Stimulated activated CD4-positive, alpha-beta T cell treated with anti-CD3 and anti-CD28 coated beads, Interleukin-2, amount 100 ng/mL, for 24 hours (primary cell): ENCODE measurements around the gene DAAM2.
A peak's percentile ranks its signal among the peaks of the same experiment; 100 is the strongest.

Source experiments
- DNase-seq, 2 donors: peaks; one replicate each; pipeline ENCODE4 v3.0.0-alpha.2; 2020

DAAM2 gene

DNA sequence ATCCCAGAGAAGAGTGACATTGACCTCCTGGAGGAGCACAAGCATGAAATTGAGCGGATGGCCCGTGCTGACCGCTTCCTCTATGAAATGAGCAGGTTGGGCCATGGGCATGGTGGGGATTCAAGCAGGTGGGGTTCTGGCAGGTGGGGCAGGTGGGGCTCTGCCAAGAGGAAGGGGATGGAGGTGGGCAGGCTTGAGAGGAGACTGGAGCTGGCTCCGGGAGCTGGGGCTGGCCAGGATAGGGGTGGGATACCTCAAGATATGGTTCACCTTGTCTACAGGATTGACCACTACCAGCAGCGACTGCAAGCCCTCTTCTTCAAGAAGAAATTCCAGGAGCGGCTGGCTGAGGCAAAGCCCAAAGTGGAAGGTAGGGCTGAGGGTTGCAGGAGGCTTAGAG is 99.2 kb downstream of the DAAM2 start:
- no peak for DNase-seq

DNA sequence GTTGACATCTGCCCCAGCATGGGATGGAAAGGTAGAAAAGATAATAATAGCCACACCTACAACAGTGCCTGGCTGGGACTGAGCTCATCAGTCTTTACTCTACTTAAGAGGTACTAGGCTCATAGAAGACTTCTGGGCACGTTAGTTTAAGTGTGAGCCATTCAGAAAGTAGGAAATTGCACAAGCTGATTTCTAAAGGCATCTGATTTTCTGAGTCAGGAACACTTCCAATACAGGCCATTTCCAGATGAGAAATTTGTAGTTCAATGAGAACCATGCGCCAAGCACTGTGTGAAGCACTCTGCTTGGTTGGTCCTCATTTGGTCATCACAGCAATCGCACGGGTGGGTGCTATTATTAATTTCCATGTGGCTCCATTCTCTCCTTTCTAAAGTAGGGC is 99.8 kb downstream of the DAAM2 start:
- DNase-seq = no peak

DNA sequence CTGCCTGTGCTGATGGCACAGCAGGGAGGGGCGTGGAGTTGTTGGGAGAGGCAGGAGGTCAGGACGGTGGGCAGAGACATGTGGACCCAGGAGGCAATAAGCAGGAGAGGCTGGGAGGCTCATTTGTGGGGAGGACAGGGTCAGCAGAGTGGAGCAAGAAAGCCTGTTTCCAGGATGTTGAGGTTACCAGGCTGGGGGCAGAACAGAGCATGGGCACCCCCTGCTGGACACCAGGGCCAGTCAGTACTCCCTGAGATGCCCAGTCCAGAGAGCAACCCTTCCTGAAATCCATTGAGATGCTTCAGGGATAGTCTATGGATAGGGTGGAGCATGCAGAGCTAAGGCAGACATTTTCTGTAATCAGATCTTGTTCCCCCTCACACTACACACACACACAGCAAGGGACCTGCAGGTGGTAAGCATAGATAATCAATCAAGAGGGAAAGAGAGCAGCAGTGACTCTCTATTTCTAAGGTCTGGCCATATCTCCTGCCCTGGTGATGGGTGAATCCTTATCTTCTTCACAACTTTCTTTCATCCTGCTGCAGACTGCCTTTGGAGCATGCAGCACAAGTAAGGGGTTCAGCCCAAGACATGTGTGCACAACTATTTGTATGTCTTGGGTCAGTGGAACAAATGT is 100.4 kb downstream of the DAAM2 start:
- peak; percentile 19 to 41 for DNase-seq

DNA sequence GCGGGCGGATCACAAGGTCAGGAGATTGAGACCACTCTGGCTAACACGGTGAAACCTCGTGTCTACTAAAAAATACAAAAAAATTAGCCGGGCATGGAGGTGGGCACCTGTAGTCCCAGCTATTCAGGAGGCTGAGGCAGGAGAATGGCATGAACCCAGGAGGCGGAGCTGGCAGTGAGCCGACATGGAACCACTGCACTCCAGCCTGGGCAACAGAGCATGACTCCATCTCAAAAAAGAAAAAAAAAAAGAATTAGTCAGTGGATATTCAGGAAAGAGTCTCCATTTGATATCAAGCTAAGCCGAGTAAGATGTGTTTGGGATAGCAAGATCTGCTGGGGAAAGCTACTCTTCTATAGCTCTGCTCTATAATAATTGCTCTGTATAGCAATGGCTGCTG is 101.1 kb downstream of the DAAM2 start:
- DNase-seq = no peak

DNA sequence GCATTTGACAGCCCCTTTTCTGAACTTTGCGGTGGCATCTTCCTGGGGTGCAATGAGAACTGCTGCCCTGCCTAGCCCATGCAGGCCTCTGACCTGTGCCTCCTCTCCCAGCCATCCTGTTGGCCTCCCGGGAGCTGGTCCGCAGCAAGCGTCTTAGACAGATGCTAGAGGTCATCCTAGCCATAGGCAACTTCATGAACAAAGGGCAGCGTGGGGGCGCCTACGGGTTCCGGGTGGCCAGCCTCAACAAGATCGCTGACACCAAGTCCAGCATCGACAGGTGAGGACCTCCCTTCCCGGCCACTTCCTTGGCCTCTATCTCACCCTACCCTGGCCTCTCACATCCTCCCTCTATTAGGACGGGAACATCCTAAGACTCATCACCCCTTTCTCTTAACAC is 104.5 kb downstream of the DAAM2 start:
- DNase-seq = no peak

DNA sequence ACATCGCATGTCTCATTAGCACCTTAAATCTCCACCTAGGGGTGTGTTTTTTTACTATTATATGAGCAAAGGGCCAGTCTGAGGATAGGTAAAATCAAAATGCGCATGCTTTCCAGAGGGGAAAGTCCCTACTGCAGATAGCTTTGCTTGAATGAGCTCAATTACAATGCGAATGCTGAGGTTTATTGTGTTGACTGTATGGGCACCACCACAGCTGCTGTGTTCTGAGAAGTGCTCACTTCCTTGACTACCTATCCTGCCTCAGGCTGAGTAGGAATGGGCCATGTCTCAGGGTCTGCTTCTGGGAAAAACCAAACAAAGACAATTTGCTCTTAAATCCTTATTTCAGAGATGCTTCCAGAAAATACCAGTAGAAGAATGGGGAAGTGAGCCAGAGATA is 105.5 kb downstream of the DAAM2 start:
- no peak for DNase-seq

DNA sequence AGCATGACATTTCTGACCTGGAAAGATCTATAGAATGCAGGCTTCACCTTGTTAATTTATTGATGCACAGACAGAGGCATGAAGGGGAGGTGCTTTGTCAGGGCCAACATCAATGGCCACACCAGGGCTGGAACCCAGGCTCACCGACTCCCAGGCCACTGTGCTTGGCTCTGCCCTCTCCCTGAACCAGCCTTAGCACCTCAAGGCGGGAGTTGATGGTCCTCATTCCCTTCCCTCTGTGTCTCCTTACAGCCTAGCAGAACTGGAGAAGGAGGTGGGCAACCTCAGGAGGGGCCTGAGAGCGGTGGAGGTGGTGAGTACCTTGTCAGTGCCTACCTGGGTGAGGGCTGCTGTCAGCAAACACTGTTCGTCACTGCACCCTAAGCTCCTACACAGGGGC is 106.4 kb downstream of the DAAM2 start:
- DNase-seq = no peak

DNA sequence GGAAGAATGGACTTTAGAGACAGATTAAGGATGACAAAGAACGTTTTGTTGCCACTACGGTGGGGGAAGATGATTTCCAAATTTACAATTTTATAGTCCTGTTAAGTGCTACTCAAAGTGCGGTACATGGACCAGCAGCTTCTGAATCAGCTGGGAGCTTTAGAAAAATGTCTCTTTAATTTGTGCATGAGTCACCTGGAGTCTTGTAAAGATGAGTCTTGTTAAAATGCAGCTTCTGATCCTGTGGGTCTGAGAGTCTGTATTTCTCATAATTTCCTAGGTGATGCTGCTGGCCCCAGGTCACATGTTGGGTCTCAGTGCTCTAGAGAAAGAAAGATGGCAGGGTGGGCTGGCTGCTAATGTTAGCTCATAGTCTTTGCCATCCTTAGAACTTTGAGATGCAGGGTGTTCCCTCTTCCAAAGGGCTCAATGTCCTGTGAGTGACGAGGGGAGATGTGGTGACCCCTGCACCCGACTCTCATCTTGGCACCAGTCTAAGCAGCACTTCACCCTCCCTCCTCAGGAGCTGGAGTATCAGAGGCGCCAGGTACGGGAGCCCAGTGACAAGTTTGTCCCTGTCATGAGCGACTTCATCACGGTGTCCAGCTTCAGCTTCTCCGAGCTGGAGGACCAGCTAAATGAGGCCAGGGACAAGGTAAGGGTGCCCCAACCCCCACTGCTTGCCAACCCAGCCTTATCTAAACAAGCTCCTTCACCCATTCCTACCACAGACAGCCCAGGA is 107.5 kb downstream of the DAAM2 start:
- no peak for DNase-seq

DNA sequence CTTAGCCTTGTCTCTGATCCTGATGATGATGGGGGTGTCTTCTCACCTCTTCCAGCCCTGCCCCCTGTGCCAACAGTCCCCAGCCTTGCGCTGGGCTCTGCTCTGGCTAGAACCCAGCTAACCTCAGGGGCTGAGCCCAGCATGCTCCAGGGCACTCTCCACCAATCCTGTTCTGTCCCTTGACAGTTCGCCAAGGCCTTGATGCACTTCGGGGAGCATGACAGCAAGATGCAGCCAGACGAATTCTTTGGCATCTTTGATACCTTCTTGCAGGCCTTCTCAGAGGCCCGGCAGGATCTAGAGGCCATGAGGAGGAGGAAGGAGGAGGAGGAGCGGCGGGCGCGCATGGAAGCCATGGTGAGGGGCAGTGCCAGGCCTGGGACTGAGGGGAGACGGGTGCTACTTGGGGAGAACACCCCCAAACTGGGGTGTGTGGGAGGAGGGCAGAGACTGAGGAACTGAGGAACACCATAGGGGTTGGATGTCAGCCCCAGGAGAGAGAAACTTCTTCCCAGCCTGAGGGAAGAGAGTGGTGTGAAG is 109.0 kb downstream of the DAAM2 start:
- no peak for DNase-seq

DNA sequence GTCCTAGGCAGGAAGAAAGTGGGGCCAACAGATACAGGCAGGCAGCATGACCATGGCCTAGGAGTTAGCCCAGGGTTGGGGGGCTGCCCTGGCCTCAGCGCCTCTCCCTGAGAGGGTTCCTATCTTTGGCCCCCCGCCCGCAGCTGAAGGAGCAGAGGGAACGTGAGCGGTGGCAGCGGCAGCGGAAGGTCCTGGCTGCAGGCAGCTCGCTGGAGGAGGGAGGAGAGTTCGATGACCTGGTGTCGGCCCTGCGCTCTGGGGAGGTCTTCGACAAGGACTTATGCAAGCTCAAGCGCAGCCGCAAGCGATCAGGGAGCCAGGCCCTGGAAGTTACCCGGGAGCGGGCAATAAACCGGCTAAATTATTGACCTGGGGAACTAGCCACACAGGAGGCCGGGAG is 109.5 kb downstream of the DAAM2 start:
- DNase-seq = no peak

DNA sequence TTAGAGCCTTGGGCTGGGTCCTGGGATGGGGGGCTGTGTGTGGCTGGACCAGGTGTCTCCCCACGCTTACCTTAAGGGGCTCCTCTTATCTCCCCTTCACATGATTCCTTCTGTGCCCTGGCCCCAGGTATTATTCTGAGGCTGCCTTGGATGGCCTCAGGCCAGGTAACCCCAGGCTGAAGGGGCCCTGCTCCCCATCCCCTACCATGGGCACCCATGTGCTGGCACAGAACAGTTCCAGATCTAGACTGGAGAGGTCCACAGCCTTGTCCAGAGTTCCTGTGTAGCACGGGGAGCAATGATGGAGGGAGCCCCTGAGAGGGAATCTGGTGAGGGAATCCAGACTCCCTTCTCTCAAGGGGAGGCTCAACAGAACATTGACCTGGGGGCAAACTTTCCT is 110.0 kb downstream of the DAAM2 start:
- no peak for DNase-seq

DNA sequence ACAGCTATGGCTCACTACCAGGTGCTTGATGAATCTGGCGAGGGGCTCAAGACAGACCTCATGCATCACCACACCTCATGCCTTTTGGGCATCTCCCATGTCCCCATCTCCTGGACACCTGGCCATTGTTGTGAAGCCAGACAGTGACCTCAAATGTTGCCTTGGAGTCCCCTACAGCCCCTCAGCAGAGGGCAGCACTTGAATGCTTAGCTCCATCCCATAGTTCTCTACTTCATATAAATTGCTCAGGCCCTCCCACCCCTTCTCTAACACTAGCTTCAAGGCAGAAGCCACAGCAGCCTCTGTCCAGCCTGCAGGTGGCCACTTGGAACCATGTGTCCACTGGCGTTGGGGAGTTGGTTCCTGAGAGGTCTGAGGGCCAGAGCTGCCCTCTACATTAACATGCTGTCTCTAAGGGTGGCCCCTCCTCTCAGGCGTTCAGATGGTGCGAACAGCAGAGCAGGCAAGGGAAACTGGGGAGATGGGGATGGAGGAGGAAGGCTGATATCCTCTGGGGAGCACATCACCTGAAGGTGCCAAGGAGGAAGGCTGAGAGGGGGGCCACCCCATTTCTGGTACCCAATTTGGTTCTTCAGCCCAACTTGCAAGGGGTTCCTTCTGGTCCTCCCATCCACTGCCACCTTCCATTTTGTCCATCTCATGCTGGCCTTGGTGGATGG is 110.8 kb downstream of the DAAM2 start:
- DNase-seq = no peak

DNA sequence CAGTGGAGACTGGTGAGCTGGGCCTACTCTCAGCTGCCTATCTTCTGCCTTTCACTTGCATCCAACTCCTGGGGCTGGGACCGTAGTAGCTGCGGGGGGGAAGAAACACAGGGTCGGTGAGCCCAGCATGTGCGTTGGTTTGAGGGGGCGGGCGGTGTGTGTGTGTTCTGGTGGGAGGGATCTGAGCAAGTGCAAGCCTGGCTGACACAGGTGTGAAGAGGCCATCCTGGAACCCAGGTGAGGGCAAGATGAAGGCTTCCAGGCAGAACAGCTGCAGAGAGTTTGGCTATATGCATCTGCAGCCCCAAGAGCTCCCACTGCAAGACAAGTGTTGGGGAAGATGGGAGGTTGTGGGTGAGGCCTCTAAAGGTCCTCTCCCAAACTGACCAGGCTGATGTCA is 111.5 kb downstream of the DAAM2 start:
- DNase-seq = no peak

DNA sequence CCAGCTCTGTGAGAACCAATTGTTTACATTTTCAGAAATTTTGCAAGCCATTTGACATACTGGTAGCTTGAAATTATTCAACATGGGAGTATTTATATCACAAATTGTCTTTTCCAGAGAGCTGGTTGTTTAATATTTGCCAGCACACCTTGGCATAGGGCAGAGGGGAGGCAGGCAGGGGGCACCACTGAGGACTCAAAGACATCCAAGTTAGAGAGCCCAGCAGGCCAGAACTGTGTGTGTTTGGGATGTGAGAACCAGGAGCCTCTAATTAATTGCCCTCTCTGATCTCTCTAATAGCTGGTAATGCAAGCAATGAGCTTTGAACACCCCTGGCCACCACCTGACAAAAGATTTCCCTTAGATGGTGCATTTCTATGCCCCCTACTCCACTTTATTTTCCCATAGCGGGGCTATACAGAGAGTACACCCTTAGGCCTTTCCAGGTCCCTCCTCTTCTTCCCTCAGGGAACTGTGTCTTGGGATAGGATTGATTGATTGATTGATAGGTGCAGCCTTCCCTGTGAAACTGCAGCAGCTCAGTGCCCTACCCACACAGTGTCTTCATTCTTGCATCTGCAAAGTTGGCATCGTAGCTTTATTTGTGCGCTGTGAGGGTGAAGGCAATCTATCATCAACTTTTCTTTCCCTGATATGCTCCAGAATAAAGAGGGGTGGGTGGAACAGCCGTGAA is 112.9 kb downstream of the DAAM2 start:
- no peak for DNase-seq

DNA sequence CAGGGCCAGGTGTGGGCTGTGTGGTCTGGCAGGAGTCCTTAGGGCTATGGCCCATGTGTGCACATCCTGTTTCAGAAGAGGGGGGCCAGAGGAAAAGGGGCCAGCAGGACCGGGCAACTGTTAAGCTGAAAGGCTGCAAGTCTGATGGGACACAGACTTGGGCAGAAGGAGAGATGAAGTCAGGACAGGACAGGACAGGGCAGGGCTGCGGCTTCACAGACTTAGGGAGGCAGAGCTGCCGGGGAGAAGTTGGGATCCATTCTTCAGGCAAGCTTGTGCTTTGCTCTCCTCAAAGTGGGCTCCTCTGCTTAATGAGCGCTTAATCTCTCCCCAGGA is 113.4 kb downstream of the DAAM2 start:
- DNase-seq = no peak

DNA sequence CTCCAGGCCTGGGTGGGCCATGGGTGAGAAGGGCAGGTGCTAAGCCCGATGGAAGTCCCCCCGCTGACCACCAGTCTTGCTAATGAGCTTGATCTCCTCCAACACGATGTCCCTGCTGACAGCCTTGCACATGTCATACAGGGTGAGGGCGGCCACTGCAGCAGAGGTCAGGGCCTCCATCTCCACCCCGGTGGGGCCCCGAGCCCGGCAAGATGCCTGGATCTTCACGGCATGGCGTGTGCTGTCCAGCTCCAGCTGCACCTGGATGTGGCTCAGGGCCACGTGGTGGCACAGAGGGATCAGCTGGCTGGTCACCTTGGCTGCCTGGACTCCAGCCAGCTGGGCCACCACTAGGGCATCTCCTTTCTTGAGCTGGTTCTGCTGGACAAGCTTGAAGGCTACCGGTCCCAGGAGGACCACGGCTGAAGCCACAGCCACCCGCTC is 114.2 kb downstream of the DAAM2 start:
- no peak for DNase-seq

DNA sequence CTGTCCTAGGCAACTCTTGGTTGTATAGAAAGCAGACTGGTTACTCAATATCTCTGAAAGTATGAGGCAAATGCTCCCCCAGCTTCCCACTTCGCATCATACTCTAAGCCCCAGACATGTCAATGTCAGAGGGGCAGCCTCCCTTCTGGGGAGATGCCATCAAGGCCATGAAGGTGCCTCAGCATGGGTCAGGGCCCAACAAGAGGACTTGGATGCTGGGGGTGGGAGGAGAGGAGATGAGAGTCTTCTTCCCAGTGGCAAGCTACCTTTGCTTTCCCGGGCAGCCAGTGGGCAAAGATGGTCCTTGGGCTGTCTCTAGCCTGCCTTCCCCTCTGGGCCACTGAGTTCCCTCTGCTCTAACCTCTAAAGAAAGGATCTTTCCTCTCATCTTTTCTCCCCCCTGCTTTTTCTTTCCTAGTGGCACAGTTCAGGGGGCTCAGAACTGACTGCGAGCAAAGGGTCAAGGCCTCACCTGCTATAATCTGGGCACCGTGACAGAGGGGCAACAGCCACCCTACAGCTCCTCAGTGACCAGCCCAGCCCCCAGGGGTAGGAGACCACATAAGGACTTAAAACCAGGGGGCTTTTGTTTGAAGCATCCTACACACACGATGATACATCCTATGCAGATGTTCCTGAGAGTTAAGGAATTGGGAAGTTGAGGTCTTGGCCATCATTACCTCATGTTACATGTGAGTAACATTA is 115.8 kb downstream of the DAAM2 start:
- no peak for DNase-seq

DNA sequence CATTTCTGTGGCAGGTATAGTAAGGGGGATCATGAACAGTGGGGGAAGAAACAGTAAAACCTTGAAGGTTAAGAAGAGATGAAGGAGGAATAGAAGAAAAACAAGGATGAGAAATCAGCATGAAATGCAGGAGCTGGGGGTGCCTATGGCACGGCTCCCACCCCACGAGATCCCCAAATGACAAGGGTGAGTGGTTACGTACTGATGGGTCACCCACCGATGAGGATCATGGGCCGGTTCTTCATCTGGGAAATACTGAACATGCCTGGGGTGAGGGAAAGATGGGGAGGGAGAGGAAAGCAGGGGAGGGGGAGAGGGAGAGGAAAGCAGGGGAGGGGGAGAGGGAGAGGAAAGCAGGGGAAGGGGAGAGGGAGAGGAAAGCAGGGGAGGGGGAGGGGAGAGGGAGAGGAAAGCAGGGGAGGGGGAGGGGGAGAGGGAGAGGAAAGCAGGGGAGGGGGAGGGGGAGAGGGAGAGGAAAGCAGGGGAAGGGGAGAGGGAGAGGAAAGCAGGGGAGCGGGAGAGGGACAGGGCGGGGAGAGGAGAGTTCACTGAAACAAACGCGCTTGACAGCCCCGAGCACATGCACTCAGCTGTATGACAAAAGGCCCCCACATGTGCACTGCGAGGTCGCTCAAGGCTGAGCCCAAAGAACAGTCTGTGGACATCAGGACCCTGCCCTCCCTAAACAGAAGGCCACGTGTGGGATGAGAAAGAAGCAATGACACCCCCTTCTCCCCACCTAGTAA is 116.8 kb downstream of the DAAM2 start:
- no peak for DNase-seq

DNA sequence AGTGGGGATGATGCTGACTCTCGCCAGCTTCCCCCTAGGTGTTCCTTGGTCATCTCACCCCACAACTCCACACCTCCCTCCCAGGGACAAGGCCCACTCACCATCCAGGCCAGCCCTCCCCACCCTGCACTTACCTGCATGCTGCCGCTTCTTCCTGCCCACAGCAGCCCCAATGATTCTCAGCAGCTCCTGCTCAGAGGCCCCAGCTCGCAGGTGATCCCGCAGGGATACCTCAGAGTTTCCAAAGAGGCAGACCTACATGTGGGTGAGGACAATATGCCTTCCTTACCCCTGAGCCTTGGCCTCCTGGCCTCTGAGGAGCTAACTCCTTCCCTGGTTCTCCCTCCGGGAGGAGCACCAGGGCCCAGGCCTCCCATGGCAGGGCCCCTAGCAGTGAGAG is 117.5 kb downstream of the DAAM2 start:
- DNase-seq = no peak

DNA sequence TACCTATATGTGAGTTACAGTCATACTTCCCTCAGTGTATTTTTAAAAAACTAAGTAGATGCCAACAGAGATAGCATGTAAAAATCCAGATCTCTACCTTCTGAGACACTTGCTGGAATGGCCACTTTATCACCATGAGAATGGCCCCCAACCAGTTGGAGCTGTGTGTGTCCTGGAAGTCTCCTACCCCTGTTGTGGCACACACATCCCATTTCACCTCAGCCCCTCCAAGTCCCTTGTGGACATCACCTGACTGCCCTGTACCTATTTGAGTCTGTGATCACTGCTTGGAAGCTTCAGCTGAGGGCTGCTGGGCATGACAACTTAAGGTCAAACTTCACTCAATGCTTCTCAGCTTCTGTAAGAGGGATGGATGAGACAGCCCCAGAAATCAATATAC is 118.0 kb downstream of the DAAM2 start:
- DNase-seq = no peak

DNA sequence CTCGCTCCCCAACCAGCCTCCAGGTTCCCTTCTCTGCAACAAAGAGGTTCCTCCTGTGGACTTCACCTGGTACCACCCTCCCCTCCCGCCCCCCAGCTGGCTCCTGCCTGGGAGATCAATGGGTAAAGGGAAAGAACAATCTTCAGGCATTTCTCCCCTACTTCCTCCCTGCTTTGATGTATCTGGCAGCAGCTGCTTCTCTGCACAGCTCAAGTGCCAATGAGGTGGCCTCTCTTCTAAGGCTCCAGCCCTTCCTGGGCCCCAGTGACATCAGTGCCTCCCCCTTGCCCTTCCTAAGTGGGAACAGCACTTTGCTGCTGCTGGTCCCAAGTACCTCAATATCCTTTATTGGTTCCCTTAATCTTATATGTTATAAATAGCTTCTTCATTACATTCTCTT is 118.6 kb downstream of the DAAM2 start:
- no peak for DNase-seq

DNA sequence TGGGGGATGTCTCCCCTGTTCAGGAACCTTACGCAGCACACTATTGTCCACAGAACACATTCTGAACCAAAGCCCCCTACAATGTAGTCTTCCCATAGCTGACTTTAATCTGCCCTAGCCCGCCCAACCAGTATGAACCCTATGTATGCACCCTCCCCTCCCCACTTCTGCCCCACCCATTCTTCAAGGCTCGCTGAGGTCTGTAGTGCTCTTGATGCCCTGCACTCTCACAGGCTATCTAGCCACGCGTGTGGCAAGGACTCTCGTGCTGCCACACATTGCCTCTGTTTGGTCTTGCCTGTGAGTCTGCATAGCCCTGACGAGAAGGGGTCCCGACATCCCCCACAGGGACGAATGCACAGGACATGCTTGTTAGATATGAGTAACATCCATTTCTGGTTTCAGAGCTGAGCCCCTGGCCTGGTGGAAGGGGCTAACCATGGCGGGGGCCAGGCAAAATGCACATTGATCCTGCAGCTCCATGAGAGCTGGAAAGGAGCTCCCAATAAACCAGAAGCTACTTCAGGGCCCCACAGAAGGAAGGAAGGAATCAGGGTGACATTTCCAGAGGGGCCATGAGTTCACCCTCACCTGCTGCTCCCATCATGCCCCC is 119.4 kb downstream of the DAAM2 start:
- no peak for DNase-seq
